CD4-positive, alpha-beta T cell treated with Interleukin-15 for 4 hours (primary cell): Measurements from ENCODE around the gene FKBP9.
A peak's percentile ranks its signal among the peaks of the same experiment; 100 is the strongest.
"Not testable (repeated sequence)": the region's sequence is repeated elsewhere in the genome, so short reads cannot be mapped to it uniquely, and the experiment has no call there.

Experiments
- DNase-seq: peaks from one replicate; pipeline ENCODE4 v3.0.0-alpha.2; 2020; ENCODE audit warnings: low spot score

Gene FKBP9, protein sequence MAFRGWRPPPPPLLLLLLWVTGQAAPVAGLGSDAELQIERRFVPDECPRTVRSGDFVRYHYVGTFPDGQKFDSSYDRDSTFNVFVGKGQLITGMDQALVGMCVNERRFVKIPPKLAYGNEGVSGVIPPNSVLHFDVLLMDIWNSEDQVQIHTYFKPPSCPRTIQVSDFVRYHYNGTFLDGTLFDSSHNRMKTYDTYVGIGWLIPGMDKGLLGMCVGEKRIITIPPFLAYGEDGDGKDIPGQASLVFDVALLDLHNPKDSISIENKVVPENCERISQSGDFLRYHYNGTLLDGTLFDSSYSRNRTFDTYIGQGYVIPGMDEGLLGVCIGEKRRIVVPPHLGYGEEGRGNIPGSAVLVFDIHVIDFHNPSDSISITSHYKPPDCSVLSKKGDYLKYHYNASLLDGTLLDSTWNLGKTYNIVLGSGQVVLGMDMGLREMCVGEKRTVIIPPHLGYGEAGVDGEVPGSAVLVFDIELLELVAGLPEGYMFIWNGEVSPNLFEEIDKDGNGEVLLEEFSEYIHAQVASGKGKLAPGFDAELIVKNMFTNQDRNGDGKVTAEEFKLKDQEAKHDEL

DNA sequence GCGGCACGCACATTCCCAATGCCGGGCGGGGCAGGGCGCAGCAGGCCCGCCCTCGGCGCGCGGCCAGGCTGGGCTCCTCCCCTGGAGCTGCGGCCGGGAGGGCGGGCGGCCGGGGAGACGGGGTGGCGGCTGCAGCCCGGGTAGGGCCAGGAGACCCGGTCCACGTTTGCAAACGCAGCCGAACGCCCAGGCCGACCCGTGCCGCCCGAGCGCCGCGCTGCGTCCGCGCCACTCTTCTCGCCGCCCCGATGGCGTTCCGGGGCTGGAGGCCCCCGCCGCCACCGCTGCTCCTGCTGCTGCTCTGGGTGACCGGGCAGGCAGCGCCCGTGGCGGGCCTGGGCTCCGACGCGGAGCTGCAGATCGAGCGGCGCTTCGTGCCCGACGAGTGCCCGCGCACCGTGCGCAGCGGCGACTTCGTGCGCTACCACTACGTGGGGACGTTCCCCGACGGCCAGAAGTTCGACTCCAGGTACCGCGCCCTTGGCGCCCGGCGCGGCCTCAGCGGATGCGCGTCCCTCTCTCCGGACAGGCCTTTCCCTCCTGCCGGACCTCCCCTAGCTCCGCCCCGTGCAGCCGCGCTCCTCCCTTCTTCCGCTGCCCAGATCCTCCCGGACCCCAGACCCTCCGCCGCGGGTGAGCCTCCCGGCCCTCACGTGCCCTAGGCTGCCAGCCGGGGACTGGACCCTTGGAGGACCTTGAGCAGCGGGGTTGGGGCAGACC is at the start of gene FKBP9:
FKBP9 (plus strand) TSS at position 115 of the 720 bp plus-strand sequence; CDS start at position 249, 134 bp downstream.
- no peak for DNase-seq

DNA sequence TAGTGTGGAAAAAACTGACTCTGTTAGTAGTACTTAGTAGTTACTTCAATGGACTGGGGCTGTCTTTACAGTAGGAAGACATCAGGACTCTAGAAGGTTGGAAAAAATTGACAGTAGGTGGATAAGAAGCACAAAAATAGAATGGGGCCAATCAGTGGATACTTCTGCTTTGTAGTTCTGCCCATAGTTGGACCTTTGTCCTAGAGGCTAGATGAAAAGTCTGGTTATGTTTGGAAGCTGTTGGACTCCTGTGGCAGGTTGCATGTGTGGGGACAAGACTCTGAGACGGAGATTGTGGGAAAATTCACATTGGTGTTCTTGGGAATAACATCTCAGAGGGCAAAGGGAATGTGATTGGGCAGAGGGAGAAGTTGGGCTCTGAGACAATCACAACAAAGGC is 47.0 kb upstream of the FKBP9 start:
- no peak for DNase-seq

DNA sequence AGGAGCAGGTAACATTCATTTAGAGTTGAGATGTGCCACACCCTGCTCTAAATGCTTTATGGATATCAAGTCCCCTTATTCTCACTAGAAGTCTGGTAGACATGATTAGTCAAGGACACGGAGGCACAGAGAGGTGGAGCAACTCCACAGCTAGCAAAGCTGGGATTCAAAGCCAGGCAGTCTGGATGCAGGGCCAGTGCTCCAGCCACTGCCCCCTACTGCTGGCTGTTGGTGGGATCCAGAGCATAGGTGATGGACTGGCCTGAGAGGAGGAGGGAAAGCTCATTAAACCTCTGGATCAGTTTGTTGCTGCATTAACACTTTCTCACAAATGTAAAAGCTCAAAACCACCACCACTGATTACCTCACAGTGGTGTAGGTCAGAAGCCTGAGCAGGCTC is 43.1 kb upstream of the FKBP9 start:
- no peak for DNase-seq

DNA sequence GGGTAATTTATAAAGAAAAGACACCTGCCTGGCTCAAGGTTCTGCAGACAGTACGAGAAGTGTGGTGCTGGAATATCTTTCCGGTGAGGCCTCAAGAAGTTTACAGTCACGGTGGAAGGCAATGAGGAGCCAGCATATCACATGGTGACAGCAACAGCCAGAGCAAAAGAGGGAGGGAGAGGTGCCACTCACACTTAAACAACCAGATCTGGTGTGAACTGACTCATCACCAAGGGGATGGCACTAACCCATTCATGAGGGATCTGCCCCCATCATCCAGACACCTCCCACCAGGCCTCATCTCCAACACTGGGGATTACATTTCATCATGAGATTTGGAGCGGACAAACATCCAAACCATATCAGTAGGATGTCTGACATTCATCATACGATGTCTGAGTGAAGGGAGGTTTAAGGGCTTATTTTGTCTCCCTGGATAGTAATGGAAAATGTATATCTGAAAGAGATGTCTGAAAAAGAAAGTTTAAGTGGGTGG is 42.2 kb upstream of the FKBP9 start:
- no peak for DNase-seq

DNA sequence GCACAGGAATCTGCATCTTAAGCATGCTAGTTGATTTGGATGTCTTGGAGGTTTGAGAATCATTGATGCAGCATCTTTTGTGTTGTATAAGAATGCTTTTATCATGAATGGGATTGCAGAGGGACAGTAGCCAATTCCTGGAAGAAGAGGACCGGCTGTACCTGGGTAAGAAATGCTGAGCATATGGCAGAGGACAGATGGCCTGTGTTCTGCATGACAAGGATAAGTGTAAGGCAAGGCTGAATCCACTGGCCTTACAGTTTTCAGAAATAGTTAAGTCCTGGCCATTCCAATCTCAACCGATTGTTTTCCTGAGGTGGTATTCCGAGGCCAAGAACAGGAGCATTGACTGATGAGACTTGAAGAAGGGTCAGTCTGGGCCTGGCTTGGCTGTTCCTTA is 41.2 kb upstream of the FKBP9 start:
- DNase-seq: no peak

DNA sequence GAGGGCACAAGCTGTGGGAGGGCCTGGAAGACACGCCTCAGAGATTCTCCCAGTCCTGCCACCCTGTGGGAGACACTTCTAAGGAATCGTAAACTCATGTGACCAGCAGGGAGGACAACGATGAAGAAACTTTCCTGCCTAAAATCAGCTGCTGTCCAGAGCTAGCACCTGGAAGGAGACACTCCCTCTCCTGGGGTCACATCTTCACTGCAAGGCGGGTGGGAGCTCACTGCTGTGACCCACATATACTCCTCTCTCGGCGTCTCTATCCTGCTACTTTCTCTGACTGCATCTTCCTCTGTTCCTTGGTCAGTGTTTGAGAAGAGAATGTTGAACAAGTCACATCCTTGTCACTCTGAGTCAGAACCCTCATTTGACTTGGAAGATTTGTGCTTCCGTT is 40.2 kb upstream of the FKBP9 start:
- DNase-seq: not testable (repeated sequence)

DNA sequence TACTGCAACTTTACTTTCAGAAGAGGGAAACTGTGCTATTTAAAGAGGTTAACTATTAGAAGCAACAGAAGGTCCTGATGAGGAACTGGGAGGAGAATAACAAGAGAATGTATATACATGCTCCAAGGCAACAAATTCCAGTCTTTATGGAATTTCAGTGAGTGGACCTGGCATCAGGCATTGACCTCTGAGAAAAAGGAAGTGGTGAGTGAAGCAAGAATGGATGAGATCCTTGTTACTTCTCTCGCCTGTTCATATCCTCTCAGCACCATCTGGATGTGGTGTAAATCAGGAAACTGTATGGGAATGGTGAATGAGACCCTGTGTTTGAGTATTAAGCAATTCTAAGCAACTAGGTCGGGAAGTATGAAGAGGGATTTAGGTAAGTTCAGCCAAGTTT is 35.3 kb upstream of the FKBP9 start:
- DNase-seq: no peak

DNA sequence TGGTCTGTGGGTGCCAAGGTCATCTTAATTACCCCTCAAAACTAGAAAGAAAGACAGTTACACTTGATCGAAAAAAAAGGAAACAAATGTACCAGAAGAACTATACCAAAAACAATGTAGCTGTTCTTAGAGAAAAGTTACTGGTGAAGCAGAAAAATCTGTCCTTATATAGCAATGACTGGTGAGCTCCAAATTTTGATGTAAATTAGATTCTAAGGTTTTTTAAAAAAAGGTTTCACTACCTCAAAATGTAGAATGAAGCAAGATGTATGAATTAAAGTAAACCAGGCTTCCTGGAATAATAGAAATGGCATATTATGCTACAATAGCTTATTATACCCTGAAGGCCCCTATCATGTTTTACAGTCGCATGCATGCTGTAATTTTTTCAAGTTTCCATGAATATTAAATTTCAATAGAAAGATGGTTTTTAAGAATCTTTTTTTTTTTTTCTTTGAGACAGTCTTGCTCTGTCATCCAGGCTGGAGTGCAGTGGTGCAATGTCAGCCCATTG is 28.4 kb upstream of the FKBP9 start:
- no peak for DNase-seq

DNA sequence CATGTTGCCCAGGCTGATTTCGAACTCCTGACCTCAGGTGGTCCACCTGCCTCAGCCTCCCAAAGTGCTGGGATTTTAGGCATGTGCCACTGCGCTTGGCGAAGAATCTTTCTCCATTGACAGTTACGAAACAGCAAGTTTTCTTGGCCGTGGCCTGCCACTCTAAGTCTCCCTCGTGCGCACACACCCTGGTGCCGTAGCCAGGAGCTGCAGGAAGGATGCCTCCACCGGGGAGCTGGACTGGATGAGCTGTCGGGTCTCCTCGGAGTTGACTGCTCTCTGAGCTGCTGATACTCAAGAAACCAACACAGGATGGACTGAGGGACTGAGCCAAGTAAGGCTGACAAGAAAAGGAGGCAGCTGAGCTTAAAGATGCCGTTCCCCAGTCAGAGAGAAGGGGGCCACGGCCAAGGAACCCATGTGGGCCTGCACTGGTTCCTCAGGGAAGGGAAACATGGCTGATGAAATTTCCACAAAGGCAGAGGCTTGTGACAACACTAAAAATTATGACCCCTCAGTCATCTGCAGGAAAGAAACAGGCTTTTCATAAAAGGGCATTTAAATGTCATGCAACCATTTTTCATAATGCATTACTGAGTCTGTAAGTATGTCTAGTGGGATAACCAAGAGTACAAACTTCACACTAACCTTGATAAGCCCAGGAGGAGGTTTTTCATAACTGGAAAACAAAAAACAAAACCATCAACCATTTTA is 27.7 kb upstream of the FKBP9 start:
- no peak for DNase-seq

DNA sequence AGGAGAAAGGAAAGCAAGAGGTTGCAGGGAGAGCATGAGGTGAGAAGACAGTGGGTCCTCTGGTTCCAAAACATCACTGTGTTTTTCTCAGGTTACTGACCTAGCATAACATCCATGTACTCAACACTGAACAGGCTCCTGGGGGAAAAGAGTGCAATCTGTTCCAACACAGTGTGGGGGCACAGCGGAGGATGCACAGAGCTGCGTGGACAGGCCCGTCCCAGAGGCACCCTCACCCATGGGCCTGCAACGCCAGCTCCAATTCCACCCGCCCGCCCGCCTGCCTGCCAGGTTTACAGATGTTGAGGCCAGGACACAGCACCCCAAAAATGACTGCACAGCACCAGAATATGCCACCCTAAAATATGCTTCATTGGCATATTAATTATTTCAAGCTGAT is 26.9 kb upstream of the FKBP9 start:
- DNase-seq: no peak

DNA sequence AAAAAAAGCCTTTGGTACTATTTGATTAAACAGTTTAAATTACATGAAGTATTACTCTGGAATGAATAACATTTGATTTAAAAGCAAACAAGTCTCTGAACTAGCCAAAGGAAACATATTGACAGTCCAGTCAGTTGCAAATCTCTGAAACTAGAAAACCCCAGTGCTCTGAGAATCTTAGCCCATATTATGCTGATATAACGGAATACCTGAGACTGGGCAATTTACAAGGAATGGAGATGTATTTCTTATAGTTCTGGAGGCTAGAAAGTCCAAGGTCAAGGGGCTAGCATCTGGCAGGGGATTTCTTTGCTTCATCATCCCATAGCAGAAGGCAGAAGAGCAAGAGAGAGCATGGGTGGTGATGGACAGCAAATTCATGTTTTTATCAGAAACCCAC is 21.7 kb upstream of the FKBP9 start:
- no peak for DNase-seq

DNA sequence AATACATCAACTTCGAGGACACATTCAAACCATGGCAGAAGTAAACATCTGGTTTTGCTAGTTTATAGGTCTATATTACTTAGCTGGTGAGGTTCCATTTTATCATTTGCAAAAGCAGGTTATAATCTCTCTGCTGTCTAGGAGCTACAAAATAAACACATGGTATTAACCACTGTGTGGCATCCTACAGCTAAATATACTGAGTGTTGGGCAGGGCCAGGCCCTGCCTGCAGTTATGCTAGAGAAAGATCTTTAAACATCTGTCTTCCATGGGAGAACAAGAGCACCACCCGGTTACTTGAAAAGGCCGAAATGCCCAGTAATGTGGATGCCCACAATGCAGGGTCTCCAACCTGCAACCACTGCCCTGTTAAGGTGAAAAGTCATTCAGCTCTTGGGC is 20.6 kb upstream of the FKBP9 start:
- no peak for DNase-seq

DNA sequence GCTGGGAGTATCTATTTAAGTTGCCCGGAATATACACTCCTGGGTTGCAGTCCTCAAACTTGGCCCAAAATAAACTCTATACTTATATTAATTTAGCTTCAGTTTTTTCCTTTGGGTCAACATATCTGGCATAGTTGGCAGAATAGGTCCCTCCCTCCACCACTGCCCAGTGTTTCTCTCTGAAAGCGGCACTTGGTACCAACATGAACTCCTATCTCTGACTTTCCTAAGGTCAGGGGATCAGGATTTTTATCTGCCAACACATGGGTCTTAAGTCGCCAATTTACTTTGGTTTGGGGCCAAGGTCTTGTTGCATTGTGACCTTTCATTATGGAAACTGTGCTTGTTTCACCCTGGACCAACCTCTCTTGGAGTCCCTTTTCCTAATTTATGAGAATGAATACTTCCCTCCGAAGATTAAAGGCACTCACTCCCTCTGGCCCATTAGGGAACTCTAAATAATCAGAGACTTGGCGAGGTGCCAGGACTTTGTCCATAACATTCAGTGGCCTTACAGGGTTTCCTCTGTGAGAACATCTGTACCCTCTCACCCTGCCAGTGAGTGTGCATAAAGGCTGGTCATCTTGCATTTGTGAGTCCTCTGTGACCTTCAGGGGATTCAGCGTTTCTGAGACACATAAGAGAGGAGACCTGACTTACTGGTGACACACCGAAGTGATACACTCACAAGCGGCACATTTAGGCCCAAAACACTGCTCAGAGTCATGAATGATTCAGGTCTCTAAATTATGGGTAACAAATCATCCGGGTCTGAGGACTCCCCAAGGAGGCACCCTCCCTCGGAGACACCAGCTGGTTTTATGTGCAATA is 19.7 kb upstream of the FKBP9 start:
- DNase-seq: no peak

DNA sequence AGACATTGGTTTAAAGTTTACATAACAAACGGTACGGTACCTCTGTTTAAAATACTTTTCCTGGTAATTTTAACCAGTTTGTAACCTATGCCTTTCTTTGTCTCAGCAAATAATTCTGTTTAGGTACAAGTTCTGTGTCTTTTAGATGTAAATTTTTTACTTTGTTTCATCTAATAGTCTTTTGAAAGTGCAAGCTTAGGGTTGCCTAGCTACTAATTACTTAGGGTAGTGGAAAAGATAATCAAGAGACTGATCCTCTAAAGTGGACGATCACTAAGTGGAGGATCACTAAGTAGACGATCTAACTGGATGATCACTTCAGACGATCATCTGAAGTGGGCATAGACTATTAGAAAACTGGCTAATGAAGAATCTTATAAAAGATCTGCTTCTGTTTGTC is 16.1 kb upstream of the FKBP9 start:
- no peak for DNase-seq

DNA sequence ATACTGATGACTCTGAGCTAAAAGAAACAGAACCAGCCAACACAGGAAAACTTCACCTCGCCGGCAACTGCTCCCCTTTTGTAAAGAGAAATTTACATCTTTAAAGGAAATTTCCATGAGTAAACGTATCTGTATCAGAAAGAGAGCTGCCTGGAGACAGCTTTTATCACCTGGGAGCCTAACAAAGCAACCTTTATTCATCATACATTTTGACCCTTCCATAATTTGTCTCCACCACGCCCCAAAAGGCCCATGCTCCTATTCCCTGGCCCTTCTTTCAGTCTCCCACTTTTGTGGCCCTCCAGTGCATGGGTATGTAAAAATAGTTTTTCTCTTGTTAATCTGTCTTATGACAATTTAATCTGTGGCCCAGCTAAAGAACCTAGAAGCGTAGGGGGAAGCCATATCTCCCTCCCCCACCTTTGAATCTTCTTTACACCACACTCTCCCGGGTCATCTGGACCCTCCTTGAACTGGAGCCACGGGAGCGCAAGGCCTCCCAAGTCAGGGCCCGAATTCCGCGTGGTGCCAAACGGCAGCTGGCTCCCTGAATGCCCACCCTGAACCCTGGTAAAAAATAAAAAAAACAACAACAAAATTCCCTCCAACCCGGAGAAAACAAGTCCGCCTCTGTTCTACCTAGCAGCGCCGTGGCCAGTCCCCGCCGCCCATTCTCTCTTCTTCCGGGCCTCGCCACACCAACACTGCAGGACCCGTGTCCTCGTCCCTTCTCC is 15.4 kb upstream of the FKBP9 start:
- DNase-seq: no peak

DNA sequence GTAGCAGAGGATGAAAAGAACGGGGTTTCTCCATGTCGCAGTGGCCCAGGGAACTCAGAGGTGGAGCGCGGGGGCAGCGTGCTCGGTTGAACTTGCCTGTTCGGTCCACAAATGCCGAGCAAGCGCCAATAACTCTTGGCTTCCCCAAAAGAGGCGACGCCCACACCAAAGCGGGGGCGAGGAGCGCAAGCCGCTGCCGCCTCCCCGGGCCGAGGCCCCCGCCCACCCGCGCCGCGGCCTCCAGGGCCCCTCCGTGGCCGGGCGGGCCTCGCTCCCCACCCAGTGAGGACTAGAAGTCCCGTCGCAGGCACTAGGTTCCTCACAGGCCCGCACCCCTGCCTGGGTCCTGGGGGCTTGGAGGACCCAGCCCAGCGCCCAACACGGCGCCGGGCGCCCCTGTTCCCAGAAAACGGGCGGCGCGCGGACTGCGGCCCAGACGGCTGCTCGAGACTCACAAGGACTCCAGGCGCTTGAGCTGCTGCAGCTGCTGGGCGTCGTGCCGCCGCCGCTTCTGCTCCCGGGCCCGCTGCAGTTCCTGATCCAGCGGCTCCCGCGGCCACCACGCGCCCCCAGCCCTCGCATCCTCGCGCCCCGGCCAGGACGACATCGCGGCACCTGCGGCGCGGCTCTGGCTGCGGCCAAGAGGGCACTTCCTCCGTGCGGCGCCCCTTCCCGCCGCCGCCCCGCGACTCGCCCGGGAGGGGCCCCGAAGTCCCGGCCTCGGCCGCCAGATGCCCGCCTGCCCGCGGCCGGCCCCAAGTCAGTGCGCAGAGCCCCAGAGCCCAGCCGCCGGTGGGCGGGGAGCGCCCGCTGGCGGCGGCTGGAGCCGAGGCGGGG is 14.6 kb upstream of the FKBP9 start:
- DNase-seq: peak; percentile 67

DNA sequence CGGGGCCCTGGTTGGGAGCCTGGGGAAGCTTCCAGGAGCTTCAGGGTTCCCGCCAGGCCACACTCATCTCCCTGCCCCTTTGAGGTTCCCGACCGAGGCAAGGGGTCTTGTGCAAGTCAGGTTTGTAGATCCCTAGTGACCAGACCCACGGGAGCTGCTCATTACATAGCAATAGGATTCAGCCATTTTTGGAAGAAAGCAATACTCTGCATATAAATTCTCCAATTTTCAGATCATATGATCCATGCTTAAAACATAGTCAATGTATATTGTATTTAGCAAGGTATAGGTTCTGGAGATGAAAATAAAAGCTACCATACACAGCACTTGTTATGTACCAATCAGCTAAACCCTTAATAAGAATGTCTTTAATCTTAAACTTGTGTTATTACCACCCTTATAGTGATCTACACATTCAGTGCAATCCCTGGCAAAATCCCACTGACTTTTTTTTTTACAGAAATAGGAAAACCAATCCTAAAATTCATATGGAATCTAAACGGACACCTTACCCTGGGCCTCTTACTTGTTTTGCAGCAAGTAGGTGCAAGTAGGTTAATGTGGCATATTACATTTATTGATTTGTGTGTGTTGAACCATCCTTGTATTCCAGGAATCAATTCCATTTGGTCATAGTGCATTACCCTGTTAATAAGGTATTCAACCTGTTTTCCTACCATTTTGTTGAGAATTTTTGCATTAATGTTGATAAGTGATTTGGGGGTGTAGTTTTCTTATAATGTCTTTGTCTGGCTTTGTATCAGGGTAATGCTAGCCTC is 13.8 kb upstream of the FKBP9 start:
- DNase-seq: no peak

DNA sequence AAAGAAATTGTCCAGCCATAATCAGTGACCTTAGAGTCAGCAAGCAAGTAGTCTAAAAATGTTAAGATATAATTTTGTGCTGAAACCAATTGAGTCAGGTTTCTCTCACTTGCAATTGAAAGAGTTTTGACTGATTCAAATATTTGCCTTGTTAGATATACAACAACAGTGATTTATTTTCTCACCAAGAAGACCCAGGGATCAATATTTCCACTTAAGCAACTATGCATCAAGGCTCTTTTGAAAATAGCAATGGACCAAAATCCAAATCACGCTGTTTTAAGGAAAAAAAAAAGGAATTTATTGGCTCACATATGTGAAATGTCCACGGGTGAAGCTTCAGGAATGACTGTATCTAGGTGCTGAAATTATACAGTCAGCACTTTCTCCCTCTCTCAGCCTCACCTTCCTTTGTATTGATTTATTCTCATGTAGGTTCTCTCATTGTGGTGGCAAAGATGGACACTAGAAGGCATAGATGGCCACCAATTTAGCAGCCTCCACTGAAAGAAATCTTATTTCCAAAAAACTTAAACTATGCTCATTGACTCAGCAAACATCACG is 9.7 kb upstream of the FKBP9 start:
- DNase-seq: no peak

DNA sequence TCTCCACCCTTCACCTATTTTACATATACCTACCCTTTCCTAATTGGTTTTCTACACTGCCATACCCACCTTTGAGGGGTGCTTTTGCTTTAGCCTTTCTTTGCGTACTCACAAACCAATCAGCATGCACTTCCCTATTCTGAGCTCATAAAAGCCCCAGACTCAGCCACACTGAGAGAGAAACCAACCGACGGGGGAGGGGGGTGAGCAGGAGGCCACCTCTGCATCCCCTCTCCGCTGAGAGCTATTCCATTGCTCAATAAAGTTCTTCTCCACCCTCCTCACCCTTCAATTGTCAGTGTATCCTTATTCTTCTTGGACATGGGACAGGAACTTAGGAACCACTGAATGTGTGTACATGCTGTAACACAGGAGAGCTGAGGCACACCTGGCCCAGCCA is 9.0 kb upstream of the FKBP9 start:
- DNase-seq: no peak
